Measurements from ENCODE around the gene TTC12.

Gene TTC12

GRCh38 chr11:113305440-113306336 is 8.7 kb upstream of the TTC12 start:
- no peaks in the 10 kb centered on the region for H3K36me3 ChIP-seq (ENCODE audit: insufficient read depth)
- no peak overlapping the region for H3K4me2 ChIP-seq
- TF ChIP-seq CTCF (conservative IDR thresholded peaks at IDR 0.05; ENCODE audit: low read depth, low read length): peak; percentile 83
- no peaks in the 10 kb centered on the region for H3K4me1 ChIP-seq (ENCODE audit: low read depth, poor library complexity, severe bottlenecking)
- H3K79me2 ChIP-seq (ENCODE audit: insufficient read depth, low read depth): no peaks in the 10 kb centered on the region
- H4K20me1 ChIP-seq (ENCODE audit: insufficient read depth): no peaks in the 10 kb centered on the region
- H3K4me3 ChIP-seq (IDR thresholded peaks at IDR 0.05; ENCODE audit: insufficient read depth, low read depth, low read length): no peak overlapping the region
- H3K9ac ChIP-seq: no peak overlapping the region
- no peaks in the 10 kb centered on the region for H3K27me3 ChIP-seq (ENCODE audit: insufficient read depth, low read depth)
- H3K27ac ChIP-seq: no peak overlapping the region
- no peak overlapping the region for H2AFZ ChIP-seq (ENCODE audit: low read depth)

- H4K20me1 ChIP-seq (ENCODE audit: insufficient read depth): no peaks in the 10 kb centered on the region
- no peak for TF ChIP-seq CTCF (conservative IDR thresholded peaks at IDR 0.05; ENCODE audit: low read depth, low read length)
- H3K27ac ChIP-seq: no peak overlapping the region
- H3K4me1 ChIP-seq (ENCODE audit: low read depth, poor library complexity, severe bottlenecking): peaks cover 1% of the 10 kb centered on the region
- no peaks in the 10 kb centered on the region for H3K79me2 ChIP-seq (ENCODE audit: insufficient read depth, low read depth)
- H3K4me3 ChIP-seq (IDR thresholded peaks at IDR 0.05; ENCODE audit: insufficient read depth, low read depth, low read length): no peak overlapping the region
- no peak overlapping the region for H3K4me2 ChIP-seq
- no peaks in the 10 kb centered on the region for H3K36me3 ChIP-seq (ENCODE audit: insufficient read depth)
- no peaks in the 10 kb centered on the region for H3K27me3 ChIP-seq (ENCODE audit: insufficient read depth, low read depth)
- no peak overlapping the region for H3K9ac ChIP-seq
- H2AFZ ChIP-seq (ENCODE audit: low read depth): no peak overlapping the region
These were observed 5.8 kb upstream of the TTC12 start for GRCh38 chr11:113308601-113309000.

- Histone ChIP-seq H4K20me1 (ENCODE audit: insufficient read depth) (no peaks in the 10 kb centered on the region), H2AFZ (ENCODE audit: low read depth) (no peak overlapping the region), H3K27me3 (ENCODE audit: insufficient read depth, low read depth) (no peaks in the 10 kb centered on the region), H3K4me2 (no peak overlapping the region), H3K4me1 (ENCODE audit: low read depth, poor library complexity, severe bottlenecking) (peaks cover 11% of the 10 kb centered on the region), H3K36me3 (ENCODE audit: insufficient read depth) (no peaks in the 10 kb centered on the region), H3K79me2 (ENCODE audit: insufficient read depth, low read depth) (no peaks in the 10 kb centered on the region), H3K4me3 (IDR thresholded peaks at IDR 0.05; ENCODE audit: insufficient read depth, low read depth, low read length) (no peak overlapping the region), H3K27ac (no peak overlapping the region), H3K9ac (no peak overlapping the region)
- TF ChIP-seq CTCF (conservative IDR thresholded peaks at IDR 0.05; ENCODE audit: low read depth, low read length): no peak
These were observed 2.8 kb upstream of the TTC12 start for GRCh38 chr11:113311536-113311935.

GRCh38 chr11:113313601-113314000 is 782 bp upstream of the TTC12 start:
- no peak for TF ChIP-seq CTCF (conservative IDR thresholded peaks at IDR 0.05; ENCODE audit: low read depth, low read length)
- no peaks in the 10 kb centered on the region for H3K79me2 ChIP-seq (ENCODE audit: insufficient read depth, low read depth)
- H3K4me2 ChIP-seq: peak overlapping the region; percentile 45; the same call in 1 of the 2 replicates
- no peaks in the 10 kb centered on the region for H3K27me3 ChIP-seq (ENCODE audit: insufficient read depth, low read depth)
- H3K27ac ChIP-seq: no peak overlapping the region
- H3K4me3 ChIP-seq (IDR thresholded peaks at IDR 0.05; ENCODE audit: insufficient read depth, low read depth, low read length): no peak overlapping the region
- no peaks in the 10 kb centered on the region for H3K36me3 ChIP-seq (ENCODE audit: insufficient read depth)
- peaks cover 11% of the 10 kb centered on the region for H3K4me1 ChIP-seq (ENCODE audit: low read depth, poor library complexity, severe bottlenecking)
- no peak overlapping the region for H3K9ac ChIP-seq
- peak overlapping the region; percentile 74; the same call in 1 of the 2 replicates for H2AFZ ChIP-seq (ENCODE audit: low read depth)
- no peaks in the 10 kb centered on the region for H4K20me1 ChIP-seq (ENCODE audit: insufficient read depth)

Data from KMS-11 (cell line).